ENCODE results near the gene PDE5A.

DNA sequence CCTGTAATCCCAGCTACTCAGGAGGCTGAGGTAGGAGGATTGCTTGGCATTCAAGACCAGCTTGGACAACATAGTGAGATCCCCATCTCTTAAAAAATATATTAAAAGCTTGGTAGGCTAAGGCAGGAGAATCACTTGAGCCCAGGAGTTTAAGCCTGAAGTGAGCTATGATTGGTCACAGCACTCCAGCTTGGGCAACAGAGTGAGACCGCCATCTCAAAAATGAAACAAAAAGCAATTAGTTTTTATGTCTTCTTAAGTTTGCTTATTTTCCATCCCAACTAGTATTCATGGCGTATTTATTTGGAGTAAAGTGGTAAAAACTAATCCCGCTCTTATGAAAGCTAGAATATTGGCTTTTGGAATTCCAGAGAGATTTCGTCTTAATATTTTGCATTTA is 25.4 kb upstream of the PDE5A start:
- TF ChIP-seq, protein P1, sequence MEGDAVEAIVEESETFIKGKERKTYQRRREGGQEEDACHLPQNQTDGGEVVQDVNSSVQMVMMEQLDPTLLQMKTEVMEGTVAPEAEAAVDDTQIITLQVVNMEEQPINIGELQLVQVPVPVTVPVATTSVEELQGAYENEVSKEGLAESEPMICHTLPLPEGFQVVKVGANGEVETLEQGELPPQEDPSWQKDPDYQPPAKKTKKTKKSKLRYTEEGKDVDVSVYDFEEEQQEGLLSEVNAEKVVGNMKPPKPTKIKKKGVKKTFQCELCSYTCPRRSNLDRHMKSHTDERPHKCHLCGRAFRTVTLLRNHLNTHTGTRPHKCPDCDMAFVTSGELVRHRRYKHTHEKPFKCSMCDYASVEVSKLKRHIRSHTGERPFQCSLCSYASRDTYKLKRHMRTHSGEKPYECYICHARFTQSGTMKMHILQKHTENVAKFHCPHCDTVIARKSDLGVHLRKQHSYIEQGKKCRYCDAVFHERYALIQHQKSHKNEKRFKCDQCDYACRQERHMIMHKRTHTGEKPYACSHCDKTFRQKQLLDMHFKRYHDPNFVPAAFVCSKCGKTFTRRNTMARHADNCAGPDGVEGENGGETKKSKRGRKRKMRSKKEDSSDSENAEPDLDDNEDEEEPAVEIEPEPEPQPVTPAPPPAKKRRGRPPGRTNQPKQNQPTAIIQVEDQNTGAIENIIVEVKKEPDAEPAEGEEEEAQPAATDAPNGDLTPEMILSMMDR (optimal IDR thresholded peaks at IDR 0.05 in 1 of 3, IDR thresholded peaks at IDR 0.05 in 1 of 3, conservative IDR thresholded peaks at IDR 0.05 in 1 of 3; ENCODE audit: extremely low read depth in 1 of 3, insufficient read depth in 2 of 3, low read length in 3 of 3) = no peak
- no peak for TF ChIP-seq EZH2 (IDR thresholded peaks at IDR 0.05; ENCODE audit: low read length)

All from keratinocyte (primary cell).